ENCODE data around the gene TRERF1. TPM values are rescaled to one million over a fixed set of nuclear protein-coding genes. Genes with fewer than 3 reads are reported as not detected.
"Not testable (repeated sequence)": the region's sequence is repeated elsewhere in the genome, so short reads cannot be mapped to it uniquely, and the experiment has no call there.

TRERF1 gene
- total RNA-seq, 1 donor from 2014 or later: 7.1 TPM

DNA sequence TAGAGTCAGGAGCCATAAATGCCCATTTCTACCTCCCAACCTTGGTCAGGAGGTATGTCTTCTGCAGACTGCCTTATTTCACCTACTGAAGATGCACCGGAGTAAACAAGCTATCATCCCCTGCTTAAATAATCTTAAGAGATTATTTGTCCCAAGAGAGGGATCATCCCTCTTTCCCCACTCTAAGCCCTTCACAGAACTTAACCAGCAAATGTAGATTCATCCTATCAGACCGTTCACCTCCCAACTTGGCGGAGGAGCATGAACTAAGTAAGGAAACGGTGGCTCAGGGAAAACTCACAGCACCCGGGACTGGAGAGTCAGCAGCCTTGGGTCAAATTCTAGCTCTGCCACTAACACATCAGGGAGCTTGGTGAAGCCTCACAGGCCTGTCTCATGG is 115.3 kb downstream of the TRERF1 start:
- no peak for DNase-seq

DNA sequence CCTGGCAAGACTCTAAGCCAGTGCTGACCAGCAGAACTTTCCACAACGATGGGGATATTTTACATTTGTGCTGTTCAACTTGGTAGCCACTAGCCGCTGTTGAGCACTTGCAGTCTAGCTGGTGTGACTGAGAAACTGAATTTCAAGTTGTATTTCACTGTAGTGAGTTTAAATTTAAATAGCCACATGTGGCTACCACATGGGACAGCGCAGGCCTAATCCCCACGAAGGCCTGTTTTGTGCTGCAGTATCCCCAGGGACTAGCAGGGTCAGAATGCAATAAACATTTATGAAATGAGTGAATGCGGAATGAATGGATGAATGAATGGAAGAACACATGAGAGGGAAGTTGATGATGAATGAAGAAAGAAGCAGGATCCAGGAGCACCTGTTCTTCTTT is 115.8 kb downstream of the TRERF1 start:
- no peak for DNase-seq

DNA sequence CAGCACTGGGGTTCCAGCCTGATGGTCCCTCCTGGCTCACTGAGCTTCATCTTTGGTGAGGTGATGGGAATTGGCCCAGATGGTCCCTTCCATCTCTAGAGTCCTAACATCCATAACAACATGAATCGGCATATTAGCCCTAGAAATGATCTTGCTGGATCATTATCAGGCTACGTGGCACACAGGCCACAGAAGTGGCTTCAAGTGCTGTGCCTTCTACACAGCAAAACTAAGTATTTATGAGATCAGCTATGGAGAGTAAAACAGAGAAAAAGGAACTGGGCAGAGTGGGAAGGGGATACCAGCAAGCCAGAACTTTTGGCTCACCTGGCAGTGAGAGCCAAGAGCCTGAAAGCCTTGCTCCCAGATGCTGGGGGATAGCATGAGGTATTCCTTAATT is 116.9 kb downstream of the TRERF1 start:
- DNase-seq: no peak

DNA sequence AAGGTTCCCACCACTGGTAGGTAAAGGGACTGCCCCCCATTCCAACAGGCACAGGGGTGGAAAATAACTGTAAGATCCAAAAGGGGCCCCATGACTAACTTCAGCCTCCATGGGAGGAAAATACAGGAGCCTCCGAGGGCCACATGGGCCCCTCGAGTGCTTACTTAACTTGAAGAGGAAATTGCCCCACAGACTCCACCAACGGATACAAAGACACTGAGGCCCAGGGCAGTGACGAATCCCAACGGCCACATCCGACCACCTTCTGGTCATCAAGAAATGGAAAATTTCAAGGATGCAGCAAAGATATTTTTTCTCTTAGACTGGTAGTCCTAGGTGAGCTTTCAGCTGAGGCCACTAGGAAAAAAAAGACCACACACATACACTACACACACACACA is 118.1 kb downstream of the TRERF1 start:
- DNase-seq: no peak

DNA sequence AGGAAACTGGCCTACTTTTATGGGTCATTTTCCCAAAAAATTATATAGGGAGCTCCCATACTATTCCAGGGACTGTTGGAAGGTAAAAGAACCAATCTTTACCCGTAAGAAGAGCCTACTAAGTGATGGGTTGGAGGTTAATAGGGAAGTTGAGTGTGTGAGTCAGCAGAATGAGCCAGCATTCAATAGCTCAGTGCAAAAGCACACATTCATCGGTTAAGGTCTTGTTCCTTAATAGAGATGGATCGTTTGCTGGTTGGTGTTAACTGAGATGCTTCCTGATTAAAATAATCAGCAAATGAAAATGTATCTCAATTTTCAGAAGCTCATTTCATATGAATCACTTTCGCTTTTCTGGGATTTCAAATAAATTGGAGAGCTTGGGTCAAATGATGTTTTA is 118.8 kb downstream of the TRERF1 start:
- no peak for DNase-seq

DNA sequence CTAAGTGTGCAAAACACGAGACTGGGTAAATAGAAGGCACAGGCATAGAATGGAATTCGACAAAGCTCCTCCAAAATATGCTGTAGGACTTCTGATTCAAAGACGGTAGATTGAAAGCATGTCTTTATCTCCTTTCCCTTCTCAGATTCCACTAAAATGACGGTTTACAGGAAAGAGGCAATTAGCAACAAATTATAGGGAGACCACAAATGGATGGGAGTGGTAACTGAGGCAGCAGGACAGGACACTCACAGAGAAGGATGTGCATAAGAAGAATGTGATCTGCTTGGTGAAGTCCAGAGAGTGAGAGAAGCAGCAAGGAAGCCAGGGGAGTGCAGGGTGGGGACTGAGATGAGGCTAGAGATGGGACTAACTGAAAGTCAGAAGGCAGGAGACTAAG is 120.7 kb downstream of the TRERF1 start:
- DNase-seq: no peak

DNA sequence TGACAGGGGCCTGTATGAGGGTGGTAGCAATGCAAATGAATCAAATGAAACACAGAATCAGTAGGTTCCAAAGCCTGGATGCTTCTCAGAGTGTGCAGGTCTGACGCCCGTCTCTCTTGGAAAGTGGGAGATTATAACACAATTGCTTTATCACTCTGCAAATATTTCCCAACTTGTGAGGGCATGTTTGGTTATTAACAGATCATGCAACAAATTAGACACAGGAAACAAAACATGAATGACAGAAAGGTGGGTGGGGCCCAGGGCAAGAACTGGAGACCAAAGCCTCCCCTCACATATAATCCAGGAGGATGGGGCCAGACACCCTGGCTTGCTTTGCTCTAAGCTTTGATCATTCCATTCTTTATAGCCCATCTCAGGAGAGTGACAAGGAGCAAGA is 125.5 kb downstream of the TRERF1 start:
- peak; percentile 41 for DNase-seq

DNA sequence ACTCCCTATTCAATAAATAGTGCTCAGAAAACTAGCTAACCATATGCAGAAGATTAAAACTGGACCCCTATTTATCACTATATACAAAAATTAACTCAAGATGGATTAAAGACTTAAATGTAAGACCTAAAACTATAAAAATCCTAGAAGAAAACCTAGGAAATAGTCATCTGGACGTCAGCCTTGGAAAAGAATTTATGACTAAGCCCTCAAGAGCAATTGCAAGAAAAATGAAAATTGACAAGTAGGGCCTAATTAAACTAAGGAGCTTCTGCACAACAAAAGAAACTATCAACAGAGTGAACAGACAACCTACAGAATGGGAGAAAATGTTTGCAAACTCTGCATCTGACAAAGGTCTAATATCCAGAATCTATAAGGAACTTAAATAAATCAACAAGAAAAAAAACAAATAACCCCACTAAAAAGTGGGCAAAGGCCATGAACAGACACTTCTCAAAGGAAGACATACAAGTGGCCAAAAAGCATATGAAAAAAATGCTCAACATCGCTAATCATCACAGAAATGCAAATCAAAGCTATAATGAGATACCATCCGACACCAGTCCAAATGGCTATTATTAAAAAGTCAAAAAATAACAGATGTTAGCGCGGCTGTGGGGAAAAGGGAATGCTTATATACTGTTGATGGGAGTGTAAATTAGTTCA is 126.9 kb downstream of the TRERF1 start:
- DNase-seq: not testable (repeated sequence)

DNA sequence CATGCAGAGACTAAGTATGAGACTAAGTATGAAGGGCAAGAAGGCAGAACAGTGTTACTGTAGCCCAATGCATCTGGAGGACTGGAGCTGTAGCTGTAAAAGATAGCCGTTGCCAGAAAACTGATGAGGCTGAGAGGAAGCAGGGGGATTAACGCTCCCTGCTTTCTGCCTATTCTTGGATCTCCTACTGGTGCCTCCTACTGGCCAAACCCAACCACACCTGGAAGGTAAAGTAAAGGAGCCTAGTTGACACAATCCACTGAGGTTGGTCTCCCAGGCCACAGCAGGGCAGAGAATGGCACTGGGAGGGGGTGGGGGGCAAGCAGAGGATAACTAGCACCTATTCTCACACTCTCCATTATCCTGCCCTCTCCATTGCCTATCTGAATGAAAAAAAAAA is 129.1 kb downstream of the TRERF1 start:
- no peak for DNase-seq

DNA sequence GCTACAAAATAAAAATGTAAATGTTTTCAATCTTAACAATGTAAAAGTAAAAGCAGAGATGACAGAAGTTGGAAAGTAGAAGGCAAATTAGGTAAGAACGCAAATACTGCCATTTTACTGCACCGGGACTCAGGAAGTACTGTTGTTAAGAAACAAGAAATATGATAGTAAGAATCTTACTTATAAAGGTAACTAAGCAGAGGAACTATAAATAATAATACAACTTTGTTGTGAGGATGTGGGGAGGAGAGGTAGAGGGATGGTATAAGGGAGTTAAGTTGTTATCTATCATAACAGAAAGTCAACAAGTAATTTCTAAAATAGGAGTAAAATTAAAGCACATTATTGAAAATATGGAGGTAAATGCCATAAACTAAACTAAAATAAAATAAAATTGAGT is 129.8 kb downstream of the TRERF1 start:
- DNase-seq: no peak

DNA sequence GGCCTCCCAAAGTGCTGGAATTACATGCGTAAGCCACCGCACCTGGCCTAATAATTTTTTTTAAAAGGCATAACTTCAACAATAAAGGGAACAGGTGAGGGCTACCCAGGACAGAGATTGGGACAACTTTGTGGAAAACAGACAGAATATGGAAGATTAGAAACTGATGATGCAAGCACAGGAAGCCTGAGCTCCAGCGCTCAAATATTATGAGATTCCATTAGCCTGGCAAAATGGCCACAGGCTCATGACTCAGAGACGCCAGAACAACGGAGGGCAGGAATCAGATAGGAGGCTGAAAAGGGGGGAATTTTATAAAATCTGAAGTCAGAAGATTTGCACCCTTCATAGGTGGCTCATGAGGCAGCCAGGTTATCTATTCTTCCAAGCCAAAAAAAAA is 131.0 kb downstream of the TRERF1 start:
- DNase-seq: no peak

DNA sequence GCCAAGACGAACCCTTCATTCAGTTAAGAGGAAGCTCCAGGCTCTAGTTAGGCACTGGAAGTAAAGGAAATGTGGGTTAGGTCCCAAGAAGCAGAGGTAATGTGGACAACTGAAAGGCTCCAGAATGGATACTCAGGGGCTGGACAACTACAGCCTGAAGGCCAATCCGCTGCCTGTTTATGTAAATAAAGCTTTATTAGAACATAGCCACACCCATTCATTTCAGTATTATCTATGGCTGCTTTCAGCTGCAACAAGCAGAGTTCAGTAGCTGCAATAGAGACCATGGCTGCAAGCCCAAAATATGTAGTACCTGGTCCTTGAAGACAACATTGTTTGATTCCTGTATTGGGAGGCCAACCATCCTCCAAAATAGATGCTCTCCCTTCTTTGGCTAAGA is 133.2 kb downstream of the TRERF1 start:
- DNase-seq: no peak

DNA sequence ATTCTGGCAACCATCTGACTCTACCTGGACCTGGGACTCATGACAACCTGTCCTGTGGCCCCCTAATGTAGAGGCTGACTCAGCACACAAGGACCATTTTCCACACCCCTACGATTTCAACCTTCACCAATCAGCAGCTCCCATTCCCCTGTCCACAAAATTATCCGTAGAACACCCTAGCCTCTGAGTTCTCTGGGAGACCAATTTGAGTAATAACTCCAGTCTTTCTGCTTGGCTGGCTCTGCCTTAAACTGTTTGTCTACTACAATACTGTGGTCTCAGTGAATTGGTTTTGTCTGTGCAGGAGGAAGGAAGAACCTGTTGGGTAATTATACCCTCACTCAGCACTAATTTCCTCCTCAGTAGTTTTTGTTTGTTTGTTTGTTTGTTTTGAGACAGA is 134.7 kb downstream of the TRERF1 start:
- DNase-seq: no peak

DNA sequence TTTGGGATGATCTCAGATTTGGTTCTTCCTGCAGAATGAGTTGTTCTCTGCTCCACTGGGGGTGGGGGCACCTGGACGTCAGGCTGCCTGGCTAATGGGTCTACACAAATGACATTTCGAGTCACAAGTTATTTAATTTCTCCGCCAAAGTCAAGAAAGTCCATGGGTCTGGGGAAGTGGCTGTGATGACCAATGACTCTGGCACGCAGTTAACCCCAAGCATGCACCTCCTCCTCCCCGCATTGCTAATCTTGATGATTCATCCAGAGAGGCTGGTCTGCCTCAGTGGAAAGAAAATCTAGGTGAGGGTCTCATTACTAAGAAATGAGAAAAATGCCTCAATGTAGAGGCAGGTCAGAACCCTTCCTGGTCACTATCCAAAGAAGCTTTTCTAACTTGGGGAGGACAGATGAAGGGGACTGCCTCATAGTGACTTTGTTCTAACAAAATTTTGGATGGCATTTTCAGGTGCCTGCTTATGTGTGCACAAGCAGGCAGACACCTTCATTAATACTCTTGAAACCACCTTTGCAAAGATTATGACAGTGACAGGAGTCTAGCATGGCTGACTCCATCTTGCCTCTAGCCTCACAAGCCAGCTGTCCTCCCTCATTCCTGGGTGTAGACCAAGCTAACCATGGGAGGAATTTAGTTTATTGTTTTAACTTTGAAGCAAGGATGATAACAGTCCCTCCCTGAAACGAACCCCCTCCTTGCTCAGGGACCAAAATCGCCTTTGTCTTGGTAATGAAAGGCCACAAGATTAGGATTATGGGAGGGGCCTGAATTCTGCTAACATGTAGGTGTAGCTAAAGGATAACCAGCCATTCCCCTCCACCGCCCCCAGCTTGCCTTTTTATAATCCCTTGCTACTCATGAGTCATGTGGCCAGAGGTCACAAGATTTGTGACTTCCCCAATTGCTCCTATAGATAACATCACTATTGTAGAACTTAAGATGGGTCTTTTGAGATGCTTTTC is 135.4 kb downstream of the TRERF1 start:
- DNase-seq: no peak

DNA sequence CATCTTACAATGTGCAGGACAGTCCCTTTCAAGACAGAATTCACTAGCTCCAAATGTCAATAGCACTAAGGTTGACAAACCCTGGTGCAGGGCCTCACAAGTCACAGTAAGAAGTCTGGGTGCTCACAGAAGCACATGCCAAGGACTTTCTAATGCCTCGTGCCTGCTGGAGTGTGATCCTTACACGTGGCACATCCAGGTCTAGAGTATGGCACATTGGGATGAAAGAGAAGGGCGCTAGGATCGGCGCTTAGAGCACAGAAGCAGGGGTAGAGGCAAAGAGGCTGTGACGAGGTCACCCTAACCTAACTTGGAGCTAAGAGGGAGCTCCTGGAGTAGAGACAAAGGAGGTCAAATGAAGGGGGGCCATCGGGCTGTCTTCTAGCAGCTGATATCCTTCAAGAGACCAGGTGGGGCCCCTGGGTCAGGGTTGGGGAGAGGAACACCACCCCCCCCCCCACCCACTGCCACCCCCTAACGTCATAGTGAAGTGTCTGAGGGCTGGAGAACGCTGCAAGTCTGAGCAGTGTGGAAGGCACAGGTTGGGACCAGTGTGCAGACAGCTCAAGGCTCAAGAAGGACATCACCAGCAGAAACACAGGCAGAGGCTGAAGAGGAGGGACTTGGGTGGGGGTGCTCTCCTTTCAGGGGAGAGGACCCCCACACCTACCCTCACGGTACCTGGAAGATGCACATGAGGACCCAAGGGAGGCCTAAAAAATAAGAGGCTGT is 136.3 kb downstream of the TRERF1 start:
- no peak for DNase-seq

DNA sequence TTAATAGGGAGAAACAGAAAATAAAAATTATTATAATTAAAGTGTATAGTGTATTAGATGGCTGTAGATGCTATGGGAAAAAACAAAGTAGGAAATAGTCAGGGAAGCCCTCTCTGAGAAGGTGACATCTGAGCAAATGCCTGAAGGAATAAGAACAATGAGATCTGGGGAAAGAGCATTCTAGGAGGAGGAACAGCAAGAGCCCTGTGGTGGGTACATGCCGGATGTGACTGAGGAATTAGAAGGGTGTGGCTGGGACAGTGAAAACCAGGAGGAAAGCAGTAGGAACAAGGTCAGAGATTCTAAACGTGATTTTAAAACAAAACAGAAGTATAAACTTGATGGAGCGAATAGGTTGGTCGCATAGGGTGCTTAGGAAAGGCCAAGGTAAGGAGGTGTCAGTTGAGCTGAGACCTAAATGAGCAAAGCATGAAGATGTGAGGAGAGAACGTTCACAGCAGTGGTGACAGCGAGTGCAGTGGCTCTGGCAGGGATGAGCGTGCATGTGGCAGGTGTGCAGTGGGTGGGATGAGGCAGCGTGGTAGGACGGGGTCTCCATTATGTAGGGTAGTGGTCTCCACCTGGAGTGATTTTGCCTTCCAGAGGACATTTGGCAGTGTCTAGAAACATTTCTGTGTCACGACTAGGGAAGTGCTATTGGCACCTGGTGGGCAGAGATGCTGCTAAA is 137.0 kb downstream of the TRERF1 start:
- DNase-seq: no peak

DNA sequence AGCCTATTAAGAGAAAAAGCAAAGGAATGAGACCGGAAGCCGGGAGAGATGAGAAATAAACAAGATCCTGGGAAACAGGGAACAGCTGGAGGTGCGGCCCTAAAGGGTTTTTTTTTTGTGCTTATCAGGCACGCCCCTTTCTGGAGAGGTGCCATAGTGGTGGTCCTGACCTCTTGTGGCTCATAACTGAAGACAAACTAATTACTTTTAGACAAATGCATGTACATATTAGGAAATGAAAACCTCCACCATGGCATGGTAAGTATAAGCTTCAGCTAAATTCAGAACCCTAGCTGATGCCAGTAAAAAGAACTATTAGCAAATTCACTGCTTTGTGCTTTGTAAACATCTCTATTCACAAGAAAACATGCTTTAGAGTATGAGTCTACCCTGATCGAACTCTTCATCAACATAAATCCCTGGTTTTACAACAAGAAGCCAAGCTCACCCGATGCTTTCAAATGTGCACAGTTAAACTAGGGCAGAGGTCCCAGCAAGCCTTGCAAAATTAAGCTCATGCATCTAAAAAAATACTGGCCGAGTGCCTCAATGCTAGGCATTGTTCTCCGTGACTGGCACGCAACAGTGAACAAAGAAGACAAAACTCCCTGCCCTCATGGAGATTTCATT is 137.7 kb downstream of the TRERF1 start:
- peak; percentile 75 for DNase-seq

DNA sequence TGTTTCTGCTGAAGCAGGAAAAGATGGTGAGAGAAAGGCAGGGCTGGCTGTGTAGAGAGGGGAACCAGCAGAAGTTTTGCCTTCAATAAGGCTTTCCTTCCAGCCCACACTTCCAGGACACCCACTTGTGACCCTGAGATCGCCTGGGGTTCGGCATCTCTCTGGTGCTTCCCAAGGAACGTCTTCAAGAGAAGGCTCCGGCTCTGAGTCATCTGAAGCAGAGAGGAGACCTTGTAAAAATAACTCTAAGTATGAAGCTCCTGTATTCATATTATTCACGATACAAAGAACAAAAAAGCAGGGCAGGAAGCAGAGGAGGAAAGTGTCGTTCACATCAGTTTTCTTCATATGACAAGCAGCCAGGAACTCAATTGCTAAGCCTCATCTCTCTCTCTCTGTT is 138.7 kb downstream of the TRERF1 start:
- DNase-seq: no peak

DNA sequence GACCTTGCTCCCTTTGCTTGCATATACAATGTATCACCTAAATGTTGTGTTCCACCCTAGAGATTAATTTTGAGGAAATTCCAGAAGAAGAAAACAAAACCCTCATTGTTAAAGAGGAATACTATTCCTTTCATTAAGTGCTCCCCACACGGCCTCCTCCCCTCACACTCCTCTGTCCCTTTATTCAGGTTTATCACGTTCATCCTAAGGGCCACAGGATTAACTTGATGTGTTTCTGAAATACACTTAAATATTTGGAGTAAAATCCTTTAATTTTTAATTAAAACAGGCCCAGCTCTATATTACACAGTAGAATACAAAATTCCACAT is 144.6 kb downstream of the TRERF1 start:
- no peak for DNase-seq

DNA sequence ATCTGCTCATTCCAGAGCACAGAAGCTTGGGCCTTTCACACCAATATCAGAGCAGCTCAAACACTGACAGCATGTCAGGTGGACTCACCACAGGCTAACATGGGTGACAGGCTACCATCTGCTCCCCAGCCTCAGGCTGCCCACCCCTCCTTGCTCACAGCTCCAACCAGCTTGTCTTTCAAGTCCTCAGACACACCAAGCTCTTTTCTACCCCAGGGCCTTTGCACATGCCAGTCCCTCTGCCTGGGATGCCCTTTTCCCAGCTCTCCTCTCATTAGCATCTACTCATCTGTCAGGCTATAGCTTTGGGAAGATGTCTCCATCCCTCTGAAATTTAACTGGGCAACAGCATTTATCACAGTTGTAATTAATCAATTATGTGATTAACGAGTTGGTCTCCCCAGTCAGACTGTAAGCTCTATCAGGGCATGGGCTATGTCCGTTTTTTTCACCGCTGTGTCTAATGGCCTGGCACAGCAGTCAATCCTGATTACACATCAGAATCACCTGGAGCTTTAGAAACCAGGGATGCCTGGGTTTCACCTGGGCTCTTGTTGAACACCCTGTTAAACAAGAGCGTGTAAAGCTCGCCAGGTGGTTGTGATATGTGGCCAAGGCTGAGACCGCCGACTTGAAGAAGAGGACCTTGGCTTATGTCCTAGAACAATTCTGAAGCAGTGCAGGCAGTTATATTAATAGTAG is 145.1 kb downstream of the TRERF1 start:
- no peak for DNase-seq

DNA sequence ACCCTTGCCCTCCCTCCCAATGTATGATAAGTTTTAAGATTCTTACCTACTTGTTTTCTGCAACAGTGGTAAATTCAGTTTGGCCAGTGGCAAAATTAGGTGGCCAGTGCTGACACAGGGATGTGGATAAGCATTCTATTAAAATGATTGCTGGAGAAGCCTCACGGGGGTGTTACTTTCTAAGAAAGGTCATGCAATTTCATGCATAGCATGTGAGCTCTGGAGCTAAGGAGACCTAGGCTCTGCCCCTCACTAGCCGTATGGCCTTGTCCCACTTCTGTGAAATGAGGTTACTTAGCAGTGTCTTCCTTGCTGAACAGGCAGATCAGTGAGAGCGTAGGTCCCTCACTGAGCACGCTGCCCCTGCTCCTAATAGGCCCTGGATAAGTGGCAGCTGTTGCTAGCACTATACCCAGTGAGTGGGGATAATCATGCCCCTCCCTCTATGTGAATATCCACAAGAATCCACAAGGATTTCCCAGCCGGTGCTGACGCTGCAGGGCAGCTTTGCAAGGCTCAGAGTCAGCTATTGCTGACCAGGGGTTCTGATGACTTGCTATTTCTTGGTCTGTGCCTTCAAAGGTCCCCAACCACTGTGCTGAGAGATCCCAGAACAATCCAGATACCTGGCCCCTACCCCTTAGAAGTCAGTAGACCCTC is 147.5 kb downstream of the TRERF1 start:
- peak; percentile 81 for DNase-seq

Measured in tongue (tissue), 2 donors.